ENCODE results near the gene GPR75. TPM values are rescaled to one million over a fixed set of nuclear protein-coding genes. Genes with fewer than 3 reads are reported as not detected.

GPR75 gene
- total and polyA plus RNA-seq, 2 experiments from 2014 or later, result 0.34 to 4.1 TPM

GRCh38 chr2:53886406-53887280 is 26.9 kb upstream of the GPR75 start (continued):
- no peak for TF ChIP-seq ZNF331 (CRISPR knock-in tag; IDR thresholded peaks at IDR 0.05; ENCODE audit: low read depth)

DNA sequence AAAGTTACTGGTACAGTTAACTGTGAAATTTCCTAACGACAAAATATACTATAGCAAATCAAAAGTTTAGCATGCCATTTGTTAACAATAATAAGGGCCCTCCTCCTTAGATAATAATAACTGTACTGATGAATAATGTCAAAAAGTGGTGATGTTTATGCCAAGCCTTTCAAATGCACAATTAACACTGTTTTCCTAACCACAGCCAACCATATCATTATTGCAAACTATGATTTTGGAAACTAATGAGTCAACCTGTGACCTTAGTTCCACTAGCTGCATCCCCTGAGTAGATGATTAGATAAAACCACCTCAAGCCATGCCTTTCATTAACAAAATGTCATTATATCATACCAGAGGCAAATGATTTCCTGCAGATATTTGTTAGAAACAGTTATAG is 25.1 kb upstream of the GPR75 start:
- Mint-ChIP-seq H3K4me1 (no peaks in the 10 kb centered on the region), H3K4me3 (no peak overlapping the region), H3K27ac (no peak overlapping the region), H3K36me3 (ENCODE audit: low read depth) (peaks cover 73% of the 10 kb centered on the region), H3K9me3 (no peaks in the 10 kb centered on the region), H3K27me3 (ENCODE audit: insufficient read depth, low read depth, poor library complexity) (peaks cover 3% of the 10 kb centered on the region)
- Histone ChIP-seq H3K4me1 (ENCODE audit: insufficient read depth) (no peaks in the 10 kb centered on the region), H3K9me2 (ENCODE audit: insufficient read depth) (no peaks in the 10 kb centered on the region; the same call in 1 of the 2 replicates), H3F3A (replicated peaks; ENCODE audit: low read depth) (no peaks in the 10 kb centered on the region), H3K27me3 (ENCODE audit: insufficient read depth) (no peaks in the 10 kb centered on the region), H3K4me2 (no peak overlapping the region), H4K20me1 (replicated peaks; ENCODE audit: insufficient read depth) (0 out of 2 replicates have a peak, but pooled peaks cover 3% of the 10 kb centered on the region), H3K79me2 (replicated peaks; ENCODE audit: insufficient read depth) (no peaks in the 10 kb centered on the region), H2AFZ (no peak overlapping the region), H3K4me3 (no peak overlapping the region), H3K27ac (ENCODE audit: low read depth) (no peak overlapping the region), H3K36me3 (ENCODE audit: insufficient read depth) (peaks cover 44% of the 10 kb centered on the region; the same call in 1 of the 2 replicates)
- no peak for DNase-seq (ENCODE audit: low spot score)
- ATAC-seq, result no peak
- no peak for TF ChIP-seq ZNF114 (CRISPR knock-in tag; IDR thresholded peaks at IDR 0.05)
- TF ChIP-seq CREB1 (CRISPR knock-in tag; IDR thresholded peaks at IDR 0.05; ENCODE audit: low read depth), result no peak
- TF ChIP-seq EZH2phosphoT487 (IDR thresholded peaks at IDR 0.05; ENCODE audit: unreplicated experiment), result no peak
- TF ChIP-seq, protein P1, sequence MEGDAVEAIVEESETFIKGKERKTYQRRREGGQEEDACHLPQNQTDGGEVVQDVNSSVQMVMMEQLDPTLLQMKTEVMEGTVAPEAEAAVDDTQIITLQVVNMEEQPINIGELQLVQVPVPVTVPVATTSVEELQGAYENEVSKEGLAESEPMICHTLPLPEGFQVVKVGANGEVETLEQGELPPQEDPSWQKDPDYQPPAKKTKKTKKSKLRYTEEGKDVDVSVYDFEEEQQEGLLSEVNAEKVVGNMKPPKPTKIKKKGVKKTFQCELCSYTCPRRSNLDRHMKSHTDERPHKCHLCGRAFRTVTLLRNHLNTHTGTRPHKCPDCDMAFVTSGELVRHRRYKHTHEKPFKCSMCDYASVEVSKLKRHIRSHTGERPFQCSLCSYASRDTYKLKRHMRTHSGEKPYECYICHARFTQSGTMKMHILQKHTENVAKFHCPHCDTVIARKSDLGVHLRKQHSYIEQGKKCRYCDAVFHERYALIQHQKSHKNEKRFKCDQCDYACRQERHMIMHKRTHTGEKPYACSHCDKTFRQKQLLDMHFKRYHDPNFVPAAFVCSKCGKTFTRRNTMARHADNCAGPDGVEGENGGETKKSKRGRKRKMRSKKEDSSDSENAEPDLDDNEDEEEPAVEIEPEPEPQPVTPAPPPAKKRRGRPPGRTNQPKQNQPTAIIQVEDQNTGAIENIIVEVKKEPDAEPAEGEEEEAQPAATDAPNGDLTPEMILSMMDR (conservative IDR thresholded peaks at IDR 0.05; ENCODE audit: low read depth in 2 of 2), result no peak
- TF ChIP-seq EZH2 (IDR thresholded peaks at IDR 0.05; ENCODE audit: low read depth, unreplicated experiment), result no peak
- TF ChIP-seq JUNB (IDR thresholded peaks at IDR 0.05; ENCODE audit: unreplicated experiment), result no peak
- no peak for TF ChIP-seq STAT1 (IDR thresholded peaks at IDR 0.05; ENCODE audit: unreplicated experiment)
- TF ChIP-seq NANOG (IDR thresholded peaks at IDR 0.05; ENCODE audit: borderline replicate concordance), result no peak
- no peak for TF ChIP-seq ZNF331 (CRISPR knock-in tag; IDR thresholded peaks at IDR 0.05; ENCODE audit: low read depth)
- TF ChIP-seq REST (IDR thresholded peaks at IDR 0.05; ENCODE audit: unreplicated experiment), result no peak
- no peak for TF ChIP-seq POLR2AphosphoS5 (IDR thresholded peaks at IDR 0.05; ENCODE audit: low read depth)
- TF ChIP-seq, protein P2, sequence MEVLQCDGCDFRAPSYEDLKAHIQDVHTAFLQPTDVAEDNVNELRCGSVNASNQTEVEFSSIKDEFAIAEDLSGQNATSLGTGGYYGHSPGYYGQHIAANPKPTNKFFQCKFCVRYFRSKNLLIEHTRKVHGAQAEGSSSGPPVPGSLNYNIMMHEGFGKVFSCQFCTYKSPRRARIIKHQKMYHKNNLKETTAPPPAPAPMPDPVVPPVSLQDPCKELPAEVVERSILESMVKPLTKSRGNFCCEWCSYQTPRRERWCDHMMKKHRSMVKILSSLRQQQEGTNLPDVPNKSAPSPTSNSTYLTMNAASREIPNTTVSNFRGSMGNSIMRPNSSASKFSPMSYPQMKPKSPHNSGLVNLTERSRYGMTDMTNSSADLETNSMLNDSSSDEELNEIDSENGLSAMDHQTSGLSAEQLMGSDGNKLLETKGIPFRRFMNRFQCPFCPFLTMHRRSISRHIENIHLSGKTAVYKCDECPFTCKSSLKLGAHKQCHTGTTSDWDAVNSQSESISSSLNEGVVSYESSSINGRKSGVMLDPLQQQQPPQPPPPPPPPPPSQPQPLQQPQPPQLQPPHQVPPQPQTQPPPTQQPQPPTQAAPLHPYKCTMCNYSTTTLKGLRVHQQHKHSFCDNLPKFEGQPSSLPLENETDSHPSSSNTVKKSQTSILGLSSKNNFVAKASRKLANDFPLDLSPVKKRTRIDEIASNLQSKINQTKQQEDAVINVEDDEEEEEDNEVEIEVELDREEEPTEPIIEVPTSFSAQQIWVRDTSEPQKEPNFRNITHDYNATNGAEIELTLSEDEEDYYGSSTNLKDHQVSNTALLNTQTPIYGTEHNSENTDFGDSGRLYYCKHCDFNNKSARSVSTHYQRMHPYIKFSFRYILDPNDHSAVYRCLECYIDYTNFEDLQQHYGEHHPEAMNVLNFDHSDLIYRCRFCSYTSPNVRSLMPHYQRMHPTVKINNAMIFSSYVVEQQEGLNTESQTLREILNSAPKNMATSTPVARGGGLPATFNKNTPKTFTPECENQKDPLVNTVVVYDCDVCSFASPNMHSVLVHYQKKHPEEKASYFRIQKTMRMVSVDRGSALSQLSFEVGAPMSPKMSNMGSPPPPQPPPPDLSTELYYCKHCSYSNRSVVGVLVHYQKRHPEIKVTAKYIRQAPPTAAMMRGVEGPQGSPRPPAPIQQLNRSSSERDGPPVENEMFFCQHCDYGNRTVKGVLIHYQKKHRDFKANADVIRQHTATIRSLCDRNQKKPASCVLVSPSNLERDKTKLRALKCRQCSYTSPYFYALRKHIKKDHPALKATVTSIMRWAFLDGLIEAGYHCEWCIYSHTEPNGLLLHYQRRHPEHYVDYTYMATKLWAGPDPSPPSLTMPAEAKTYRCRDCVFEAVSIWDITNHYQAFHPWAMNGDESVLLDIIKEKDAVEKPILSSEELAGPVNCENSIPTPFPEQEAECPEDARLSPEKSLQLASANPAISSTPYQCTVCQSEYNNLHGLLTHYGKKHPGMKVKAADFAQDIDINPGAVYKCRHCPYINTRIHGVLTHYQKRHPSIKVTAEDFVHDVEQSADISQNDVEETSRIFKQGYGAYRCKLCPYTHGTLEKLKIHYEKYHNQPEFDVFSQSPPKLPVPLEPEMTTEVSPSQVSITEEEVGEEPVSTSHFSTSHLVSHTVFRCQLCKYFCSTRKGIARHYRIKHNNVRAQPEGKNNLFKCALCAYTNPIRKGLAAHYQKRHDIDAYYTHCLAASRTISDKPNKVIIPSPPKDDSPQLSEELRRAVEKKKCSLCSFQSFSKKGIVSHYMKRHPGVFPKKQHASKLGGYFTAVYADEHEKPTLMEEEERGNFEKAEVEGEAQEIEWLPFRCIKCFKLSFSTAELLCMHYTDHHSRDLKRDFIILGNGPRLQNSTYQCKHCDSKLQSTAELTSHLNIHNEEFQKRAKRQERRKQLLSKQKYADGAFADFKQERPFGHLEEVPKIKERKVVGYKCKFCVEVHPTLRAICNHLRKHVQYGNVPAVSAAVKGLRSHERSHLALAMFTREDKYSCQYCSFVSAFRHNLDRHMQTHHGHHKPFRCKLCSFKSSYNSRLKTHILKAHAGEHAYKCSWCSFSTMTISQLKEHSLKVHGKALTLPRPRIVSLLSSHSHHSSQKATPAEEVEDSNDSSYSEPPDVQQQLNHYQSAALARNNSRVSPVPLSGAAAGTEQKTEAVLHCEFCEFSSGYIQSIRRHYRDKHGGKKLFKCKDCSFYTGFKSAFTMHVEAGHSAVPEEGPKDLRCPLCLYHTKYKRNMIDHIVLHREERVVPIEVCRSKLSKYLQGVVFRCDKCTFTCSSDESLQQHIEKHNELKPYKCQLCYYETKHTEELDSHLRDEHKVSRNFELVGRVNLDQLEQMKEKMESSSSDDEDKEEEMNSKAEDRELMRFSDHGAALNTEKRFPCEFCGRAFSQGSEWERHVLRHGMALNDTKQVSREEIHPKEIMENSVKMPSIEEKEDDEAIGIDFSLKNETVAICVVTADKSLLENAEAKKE (CRISPR knock-in tag; IDR thresholded peaks at IDR 0.05), result no peak

Measured in GM23338 (cell line).